Gastrocnemius medialis (tissue), 4 donors: ENCODE results near the gene ANG.
"Not testable (repeated sequence)": the region's sequence is repeated elsewhere in the genome, so short reads cannot be mapped to it uniquely, and the experiment has no call there.

Source experiments
- POLR2A ChIP-seq, 2 donors: fragments of 450-650 bp; IDR thresholded peaks; one replicate each; pipeline ENCODE4 v1.6.1; 2017; ENCODE audit warnings: antibody characterized with exemption in 2 of 2, mild to moderate bottlenecking in 2 of 2, moderate library complexity in 2 of 2
- TF ChIP-seq, protein P1 (sequence below), 5 experiments: fragments of 450-650 bp in 3 of 5; fragments of 200-600 bp in 2 of 5; sonication (generic) in 2 of 5; IDR thresholded peaks in 4 of 5; conservative IDR thresholded peaks in 1 of 5; 1 replicate in 4 of 5; 2 replicates in 1 of 5; pipeline ENCODE4 v1.5.1; 2016 to 2019; ENCODE audit warnings: antibody characterized with exemption in 5 of 5, mild to moderate bottlenecking in 3 of 5, moderate library complexity in 3 of 5

DNA sequence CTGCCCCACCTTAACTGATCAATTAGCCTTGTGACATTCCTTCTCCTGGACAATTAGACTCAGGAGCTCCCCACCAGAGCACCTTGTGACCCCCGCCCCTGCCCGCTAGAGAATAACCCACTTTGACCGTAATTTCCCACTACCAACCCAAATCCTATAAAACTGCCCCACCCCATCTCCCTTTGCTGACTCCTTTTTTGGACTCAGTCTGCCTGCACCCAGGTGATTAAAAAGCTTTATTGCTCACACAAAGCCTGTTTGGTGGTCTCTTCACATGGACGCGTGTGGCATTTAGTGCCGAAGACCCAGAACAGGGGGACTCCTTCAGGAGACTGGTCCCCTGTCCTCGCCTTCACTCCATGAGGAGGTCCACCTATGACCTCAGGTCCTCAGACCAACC is 12.4 kb downstream of the ANG start:
- TF ChIP-seq, protein P1, sequence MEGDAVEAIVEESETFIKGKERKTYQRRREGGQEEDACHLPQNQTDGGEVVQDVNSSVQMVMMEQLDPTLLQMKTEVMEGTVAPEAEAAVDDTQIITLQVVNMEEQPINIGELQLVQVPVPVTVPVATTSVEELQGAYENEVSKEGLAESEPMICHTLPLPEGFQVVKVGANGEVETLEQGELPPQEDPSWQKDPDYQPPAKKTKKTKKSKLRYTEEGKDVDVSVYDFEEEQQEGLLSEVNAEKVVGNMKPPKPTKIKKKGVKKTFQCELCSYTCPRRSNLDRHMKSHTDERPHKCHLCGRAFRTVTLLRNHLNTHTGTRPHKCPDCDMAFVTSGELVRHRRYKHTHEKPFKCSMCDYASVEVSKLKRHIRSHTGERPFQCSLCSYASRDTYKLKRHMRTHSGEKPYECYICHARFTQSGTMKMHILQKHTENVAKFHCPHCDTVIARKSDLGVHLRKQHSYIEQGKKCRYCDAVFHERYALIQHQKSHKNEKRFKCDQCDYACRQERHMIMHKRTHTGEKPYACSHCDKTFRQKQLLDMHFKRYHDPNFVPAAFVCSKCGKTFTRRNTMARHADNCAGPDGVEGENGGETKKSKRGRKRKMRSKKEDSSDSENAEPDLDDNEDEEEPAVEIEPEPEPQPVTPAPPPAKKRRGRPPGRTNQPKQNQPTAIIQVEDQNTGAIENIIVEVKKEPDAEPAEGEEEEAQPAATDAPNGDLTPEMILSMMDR (IDR thresholded peaks at IDR 0.05 in 4 of 5, conservative IDR thresholded peaks at IDR 0.05 in 1 of 5): not testable (repeated sequence)
- TF ChIP-seq POLR2A (IDR thresholded peaks at IDR 0.05): not testable (repeated sequence)
